GM12872 (cell line): Measurements from ENCODE around the gene RAX.

Experiments
- TF ChIP-seq, protein P1 (sequence below): IDR thresholded peaks from 3 replicates; pipeline ENCODE4 v1.5.1; 2011; ENCODE audit warnings: low read depth, mild to moderate bottlenecking, low read length, moderate library complexity; ENCODE audit not compliant: insufficient read depth

The RAX gene

GRCh38 chr18:59273759-59274532, 692 bp upstream of the RAX start:
- TF ChIP-seq, protein P1, sequence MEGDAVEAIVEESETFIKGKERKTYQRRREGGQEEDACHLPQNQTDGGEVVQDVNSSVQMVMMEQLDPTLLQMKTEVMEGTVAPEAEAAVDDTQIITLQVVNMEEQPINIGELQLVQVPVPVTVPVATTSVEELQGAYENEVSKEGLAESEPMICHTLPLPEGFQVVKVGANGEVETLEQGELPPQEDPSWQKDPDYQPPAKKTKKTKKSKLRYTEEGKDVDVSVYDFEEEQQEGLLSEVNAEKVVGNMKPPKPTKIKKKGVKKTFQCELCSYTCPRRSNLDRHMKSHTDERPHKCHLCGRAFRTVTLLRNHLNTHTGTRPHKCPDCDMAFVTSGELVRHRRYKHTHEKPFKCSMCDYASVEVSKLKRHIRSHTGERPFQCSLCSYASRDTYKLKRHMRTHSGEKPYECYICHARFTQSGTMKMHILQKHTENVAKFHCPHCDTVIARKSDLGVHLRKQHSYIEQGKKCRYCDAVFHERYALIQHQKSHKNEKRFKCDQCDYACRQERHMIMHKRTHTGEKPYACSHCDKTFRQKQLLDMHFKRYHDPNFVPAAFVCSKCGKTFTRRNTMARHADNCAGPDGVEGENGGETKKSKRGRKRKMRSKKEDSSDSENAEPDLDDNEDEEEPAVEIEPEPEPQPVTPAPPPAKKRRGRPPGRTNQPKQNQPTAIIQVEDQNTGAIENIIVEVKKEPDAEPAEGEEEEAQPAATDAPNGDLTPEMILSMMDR = no peak

GRCh38 chr18:59272221-59272888, 899 bp downstream of the RAX start:
- TF ChIP-seq, protein P1 = no peak

- TF ChIP-seq, protein P1 = no peak
Observed at GRCh38 chr18:59271606-59272220, 1.5 kb downstream of the RAX start.

GRCh38 chr18:59270689-59271257, 2.5 kb downstream of the RAX start:
- TF ChIP-seq, protein P1 = no peak

DNA sequence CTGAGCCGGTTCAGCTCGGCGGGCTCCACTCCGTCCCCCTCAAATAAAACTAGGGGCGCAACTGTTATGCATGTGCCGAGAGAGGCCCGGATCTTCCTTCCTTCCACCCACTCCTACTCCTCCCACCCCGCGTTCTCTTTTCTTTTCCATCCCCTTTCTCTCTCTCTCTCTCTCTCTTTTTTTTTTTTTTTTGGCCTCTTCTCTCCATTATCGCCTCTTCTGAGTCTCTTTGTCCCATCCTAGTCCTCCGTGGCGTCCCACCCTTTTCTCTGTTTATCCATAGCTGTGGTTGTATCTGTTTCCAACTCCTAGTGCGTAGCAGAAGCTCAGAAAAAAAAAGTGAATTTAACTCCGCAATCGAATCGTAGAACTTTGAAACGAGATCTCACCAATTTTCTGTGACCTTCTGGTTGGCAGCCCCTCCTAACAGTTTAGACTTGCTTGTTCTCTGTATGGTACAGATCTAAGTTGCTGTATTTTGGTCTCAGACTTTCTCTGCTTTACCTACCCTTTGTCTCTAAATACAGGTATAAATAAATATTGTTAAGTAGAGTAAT, 3.6 kb downstream of the RAX start:
- TF ChIP-seq, protein P1 = no peak

DNA sequence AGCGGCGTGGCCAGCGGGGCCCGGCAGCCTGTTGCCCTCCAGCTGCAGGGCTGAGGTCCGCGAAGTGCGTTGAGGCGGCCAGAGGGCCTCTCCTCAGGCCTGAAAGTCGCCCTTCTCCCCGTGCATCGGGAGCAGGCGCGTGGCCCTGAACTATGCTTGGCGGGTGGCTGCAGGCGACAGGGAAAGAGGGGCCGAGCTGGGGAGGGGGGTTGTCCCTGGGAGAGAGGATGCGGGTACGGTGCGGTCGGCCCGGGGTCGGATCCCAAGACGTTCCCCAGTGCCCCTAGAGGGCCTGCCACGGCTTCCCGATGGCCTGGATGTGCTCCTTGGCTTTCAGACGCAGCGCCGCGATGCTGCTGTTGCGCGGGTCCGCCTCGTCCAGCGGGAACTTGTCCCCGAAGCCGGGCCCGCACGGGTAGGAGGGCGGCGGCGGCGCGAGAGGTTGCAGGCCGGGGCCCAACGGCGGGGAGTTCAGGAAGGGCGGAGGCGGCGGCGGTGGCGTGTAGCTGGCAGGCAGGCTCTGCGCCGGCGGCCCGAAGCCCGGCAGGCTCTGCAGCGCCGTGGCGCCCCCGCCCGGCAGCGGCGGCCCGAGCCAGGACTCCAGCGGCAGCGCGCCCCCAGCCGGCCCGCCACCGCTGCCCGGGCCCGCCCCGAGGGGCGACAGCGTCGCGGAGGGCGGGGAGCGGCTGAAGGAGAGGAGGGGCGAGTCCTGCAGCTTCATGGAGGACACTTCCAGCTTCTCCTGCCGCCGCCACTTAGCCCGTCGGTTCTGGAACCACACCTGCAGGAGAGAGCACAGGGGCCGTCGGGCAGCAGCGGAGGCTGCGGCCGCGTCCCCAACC, 4.3 kb downstream of the RAX start:
- TF ChIP-seq, protein P1 = peak; percentile 14; the same call in 1 of the 3 replicates
